SK-N-SH treated with all-trans-retinoic acid at 6 μM for 48 hours (cell line): ENCODE data around the gene SGCA.

Source experiments
- ATAC-seq: fragments of 200-7000 bp; cut with Tn5 transposase; 3 replicates; pipeline ENCODE4 v1.9.1; 2020; ENCODE audit warnings: mild to moderate bottlenecking, moderate library complexity
- ARNTL ChIP-seq: fragments of 450-650 bp; formaldehyde crosslinking; IDR thresholded peaks from 2 replicates; pipeline ENCODE4 v1.5.0; 2020; ENCODE audit warnings: low read depth, mild to moderate bottlenecking, moderate library complexity, borderline replicate concordance
- BACH2 ChIP-seq: fragments of 250-450 bp; sonication (Bioruptor Pico); IDR thresholded peaks from 2 replicates; pipeline ENCODE4 v1.9.0; 2021; ENCODE audit warnings: mild to moderate bottlenecking, borderline replicate concordance
- CSDC2 ChIP-seq: fragments of 250-450 bp; sonication (Bioruptor Pico); IDR thresholded peaks from 2 replicates; pipeline ENCODE4 v1.5.0; 2020; ENCODE audit warnings: mild to moderate bottlenecking, moderate library complexity
- ESRRG ChIP-seq: fragments of 250-450 bp; sonication (Bioruptor Pico); IDR thresholded peaks from 2 replicates; pipeline ENCODE4 v1.6.1; 2021; ENCODE audit warnings: mild to moderate bottlenecking
- GLIS3 ChIP-seq: fragments of 250-450 bp; sonication (Bioruptor Pico); IDR thresholded peaks from 2 replicates; pipeline ENCODE4 v1.5.0; 2020; ENCODE audit warnings: mild to moderate bottlenecking, moderate library complexity
- ISL1 ChIP-seq: fragments of 250-450 bp; sonication (Bioruptor Pico); IDR thresholded peaks from 2 replicates; pipeline ENCODE4 v2.1.2; 2022; ENCODE audit warnings: mild to moderate bottlenecking, moderate library complexity
- RARB ChIP-seq: fragments of 250-450 bp; sonication (Bioruptor Pico); IDR thresholded peaks from 2 replicates; pipeline ENCODE4 v1.8.0; 2021; ENCODE audit warnings: mild to moderate bottlenecking, moderate library complexity
- SNAI2 ChIP-seq: fragments of 250-450 bp; sonication (Bioruptor Pico); IDR thresholded peaks from 2 replicates; pipeline ENCODE4 v1.5.0; 2020; ENCODE audit warnings: mild to moderate bottlenecking, moderate library complexity
- TOX ChIP-seq: fragments of 250-450 bp; sonication (Bioruptor Pico); IDR thresholded peaks from 2 replicates; pipeline ENCODE4 v1.8.0; 2021; ENCODE audit warnings: mild to moderate bottlenecking, moderate library complexity, borderline replicate concordance
- ZC3H10 ChIP-seq: fragments of 250-450 bp; sonication (Bioruptor Pico); IDR thresholded peaks from 2 replicates; pipeline ENCODE4 v1.5.1; 2021; ENCODE audit warnings: mild to moderate bottlenecking, moderate library complexity
- ZFP3 ChIP-seq: fragments of 250-450 bp; sonication (Bioruptor Pico); IDR thresholded peaks from 2 replicates; pipeline ENCODE4 v1.5.0; 2020; ENCODE audit warnings: mild to moderate bottlenecking, moderate library complexity
- ZFP30 ChIP-seq: fragments of 450-650 bp; formaldehyde crosslinking; IDR thresholded peaks from 2 replicates; pipeline ENCODE4 v1.5.0; 2022; ENCODE audit warnings: mild to moderate bottlenecking, moderate library complexity
- ZNF565 ChIP-seq: fragments of 450-650 bp; formaldehyde crosslinking; conservative IDR thresholded peaks from 2 replicates; pipeline ENCODE4 v1.5.0; 2020; ENCODE audit warnings: low read depth, mild to moderate bottlenecking, moderate library complexity
- ZNF70 ChIP-seq: fragments of 450-650 bp; formaldehyde crosslinking; IDR thresholded peaks from 2 replicates; pipeline ENCODE4 v1.5.0; 2020; ENCODE audit warnings: mild to moderate bottlenecking, moderate library complexity
- ZNF8 ChIP-seq: fragments of 450-650 bp; formaldehyde crosslinking; IDR thresholded peaks from 2 replicates; pipeline ENCODE4 v1.5.0; 2020; ENCODE audit warnings: mild to moderate bottlenecking, moderate library complexity
- TF ChIP-seq, protein P1 (sequence below): fragments of 250-450 bp; sonication (Bioruptor Pico); IDR thresholded peaks from 2 replicates; pipeline ENCODE4 v1.8.0; 2021; ENCODE audit warnings: low read depth, mild to moderate bottlenecking, moderate library complexity, borderline replicate concordance
- TF ChIP-seq, protein P2 (sequence below): fragments of 250-450 bp; sonication (Bioruptor Pico); IDR thresholded peaks from 2 replicates; pipeline ENCODE4 v1.5.0; 2020; ENCODE audit warnings: mild to moderate bottlenecking, moderate library complexity
- TF ChIP-seq, protein P3 (sequence below): fragments of 250-450 bp; sonication (Bioruptor Pico); IDR thresholded peaks from 2 replicates; pipeline ENCODE4 v1.5.1; 2021; ENCODE audit warnings: mild to moderate bottlenecking, moderate library complexity

Gene SGCA

DNA sequence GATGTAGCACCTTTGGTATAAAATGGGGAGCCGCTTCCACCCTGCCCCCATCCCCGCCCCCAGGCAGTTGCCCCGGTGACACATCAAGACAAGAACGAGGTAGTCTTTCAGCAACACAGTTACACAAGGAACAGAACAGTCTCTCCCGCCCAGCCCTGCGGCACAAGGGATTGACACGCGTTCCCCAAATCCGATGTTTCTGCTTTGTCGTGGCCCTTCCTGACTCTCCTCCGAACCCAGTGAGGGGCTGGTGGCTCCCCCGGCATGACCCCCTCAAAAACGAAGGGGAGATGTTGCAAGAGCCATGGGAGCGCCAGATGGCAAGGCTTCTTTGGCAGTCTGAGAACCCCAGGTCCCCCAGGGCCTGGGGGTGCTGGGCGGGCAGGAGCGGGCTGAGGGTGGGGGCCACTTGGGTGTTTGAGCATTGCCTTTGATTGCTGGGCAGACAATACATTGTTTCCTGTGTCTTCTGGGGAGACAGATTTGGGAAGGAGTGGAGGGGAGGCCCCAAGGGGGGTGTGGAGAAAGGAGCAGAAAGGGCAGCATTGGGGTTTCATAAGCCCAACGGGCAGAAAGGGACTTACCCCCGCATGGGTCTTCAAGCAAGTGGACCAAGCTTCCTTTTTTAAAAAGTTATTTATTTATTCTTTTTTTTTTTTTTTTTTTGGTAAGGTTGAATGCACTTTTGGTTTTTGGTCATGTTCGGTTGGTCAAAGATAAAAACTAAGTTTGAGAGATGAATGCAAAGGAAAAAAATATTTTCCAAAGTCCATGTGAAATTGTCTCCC lies 19.0 kb downstream of the SGCA start (continued):
- TF ChIP-seq, protein P1, sequence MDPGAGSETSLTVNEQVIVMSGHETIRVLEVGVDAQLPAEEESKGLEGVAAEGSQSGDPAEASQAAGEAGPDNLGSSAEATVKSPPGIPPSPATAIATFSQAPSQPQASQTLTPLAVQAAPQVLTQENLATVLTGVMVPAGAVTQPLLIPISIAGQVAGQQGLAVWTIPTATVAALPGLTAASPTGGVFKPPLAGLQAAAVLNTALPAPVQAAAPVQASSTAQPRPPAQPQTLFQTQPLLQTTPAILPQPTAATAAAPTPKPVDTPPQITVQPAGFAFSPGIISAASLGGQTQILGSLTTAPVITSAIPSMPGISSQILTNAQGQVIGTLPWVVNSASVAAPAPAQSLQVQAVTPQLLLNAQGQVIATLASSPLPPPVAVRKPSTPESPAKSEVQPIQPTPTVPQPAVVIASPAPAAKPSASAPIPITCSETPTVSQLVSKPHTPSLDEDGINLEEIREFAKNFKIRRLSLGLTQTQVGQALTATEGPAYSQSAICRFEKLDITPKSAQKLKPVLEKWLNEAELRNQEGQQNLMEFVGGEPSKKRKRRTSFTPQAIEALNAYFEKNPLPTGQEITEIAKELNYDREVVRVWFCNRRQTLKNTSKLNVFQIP (CRISPR knock-in tag), result no peak
- TF ChIP-seq, protein P2, sequence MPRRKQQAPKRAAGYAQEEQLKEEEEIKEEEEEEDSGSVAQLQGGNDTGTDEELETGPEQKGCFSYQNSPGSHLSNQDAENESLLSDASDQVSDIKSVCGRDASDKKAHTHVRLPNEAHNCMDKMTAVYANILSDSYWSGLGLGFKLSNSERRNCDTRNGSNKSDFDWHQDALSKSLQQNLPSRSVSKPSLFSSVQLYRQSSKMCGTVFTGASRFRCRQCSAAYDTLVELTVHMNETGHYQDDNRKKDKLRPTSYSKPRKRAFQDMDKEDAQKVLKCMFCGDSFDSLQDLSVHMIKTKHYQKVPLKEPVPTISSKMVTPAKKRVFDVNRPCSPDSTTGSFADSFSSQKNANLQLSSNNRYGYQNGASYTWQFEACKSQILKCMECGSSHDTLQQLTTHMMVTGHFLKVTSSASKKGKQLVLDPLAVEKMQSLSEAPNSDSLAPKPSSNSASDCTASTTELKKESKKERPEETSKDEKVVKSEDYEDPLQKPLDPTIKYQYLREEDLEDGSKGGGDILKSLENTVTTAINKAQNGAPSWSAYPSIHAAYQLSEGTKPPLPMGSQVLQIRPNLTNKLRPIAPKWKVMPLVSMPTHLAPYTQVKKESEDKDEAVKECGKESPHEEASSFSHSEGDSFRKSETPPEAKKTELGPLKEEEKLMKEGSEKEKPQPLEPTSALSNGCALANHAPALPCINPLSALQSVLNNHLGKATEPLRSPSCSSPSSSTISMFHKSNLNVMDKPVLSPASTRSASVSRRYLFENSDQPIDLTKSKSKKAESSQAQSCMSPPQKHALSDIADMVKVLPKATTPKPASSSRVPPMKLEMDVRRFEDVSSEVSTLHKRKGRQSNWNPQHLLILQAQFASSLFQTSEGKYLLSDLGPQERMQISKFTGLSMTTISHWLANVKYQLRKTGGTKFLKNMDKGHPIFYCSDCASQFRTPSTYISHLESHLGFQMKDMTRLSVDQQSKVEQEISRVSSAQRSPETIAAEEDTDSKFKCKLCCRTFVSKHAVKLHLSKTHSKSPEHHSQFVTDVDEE (CRISPR knock-in tag), result no peak
- no peak for TF ChIP-seq TOX (CRISPR knock-in tag)
- no peak for TF ChIP-seq GLIS3
- no peak for TF ChIP-seq ARNTL

DNA sequence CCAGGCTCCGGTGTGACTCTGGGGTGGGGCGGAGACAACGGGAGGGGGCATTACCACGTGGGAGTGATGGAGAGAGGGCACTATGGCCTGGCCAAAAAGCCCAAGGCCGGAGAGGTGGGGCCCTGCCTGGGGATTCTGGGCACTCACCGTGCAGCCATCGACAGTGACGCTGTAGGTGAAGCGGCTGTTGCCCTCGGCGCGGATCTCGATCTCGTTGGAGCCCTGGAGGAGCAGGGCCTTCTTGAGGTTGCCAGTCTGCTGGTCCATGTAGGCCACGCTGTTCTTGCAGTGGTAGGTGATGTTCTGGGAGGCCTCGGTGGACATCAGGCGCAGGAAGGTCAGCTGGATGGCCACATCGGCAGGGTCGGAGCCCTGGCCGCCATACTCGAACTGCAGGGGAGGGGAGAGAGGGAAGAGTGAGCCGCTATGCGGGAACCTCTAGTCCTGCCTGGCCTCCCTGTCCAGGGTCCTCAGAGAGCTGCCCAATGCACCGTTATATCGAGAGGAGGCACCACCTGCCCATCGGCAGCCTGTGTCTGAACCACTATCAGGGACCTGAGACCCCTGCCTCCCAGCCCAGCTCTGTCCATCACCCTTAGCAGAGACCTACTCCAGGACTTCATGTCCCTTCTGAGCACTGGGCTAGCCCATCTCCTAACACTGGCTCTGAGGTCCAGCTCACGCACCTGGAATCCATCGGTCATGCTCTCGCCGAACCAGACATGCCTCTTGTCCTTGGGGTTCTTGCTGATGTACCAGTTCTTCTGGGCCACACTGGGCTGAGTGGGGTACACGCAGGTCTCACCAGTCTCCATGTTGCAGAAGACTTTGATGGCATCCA lies 20.0 kb downstream of the SGCA start:
- TF ChIP-seq CSDC2 (CRISPR knock-in tag), result no peak
- no peak for ATAC-seq

DNA sequence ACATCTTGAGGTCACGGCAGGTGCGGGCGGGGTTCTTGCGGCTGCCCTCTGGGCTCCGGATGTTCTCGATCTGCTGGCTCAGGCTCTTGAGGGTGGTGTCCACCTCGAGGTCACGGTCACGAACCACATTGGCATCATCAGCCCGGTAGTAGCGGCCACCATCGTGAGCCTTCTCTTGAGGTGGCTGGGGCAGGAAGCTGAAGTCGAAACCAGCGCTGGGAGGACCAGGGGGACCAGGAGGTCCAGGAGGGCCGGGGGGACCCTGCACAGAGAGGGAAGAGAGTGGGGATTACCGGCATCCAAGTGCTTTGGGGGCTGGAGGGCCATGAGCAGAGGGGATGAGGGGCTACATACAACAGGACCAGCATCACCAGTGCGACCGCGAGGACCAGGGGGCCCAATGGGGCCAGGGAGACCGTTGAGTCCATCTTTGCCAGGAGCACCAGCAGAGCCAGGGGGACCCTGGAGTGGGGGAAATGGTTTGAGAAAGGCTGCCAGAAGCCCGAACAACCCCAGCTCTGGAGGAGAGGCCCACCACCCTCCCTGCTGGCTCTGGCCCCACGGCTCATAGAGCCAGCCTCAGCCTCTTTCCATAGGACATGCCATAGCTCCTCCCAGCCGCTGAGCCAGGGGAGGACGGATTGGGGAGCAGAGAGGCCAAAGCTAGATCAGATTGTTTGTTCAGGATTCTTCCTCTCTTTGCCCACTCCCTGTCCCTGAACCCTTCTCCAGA lies 21.0 kb downstream of the SGCA start:
- no peak for TF ChIP-seq RARB (CRISPR knock-in tag)
- TF ChIP-seq, protein P3, sequence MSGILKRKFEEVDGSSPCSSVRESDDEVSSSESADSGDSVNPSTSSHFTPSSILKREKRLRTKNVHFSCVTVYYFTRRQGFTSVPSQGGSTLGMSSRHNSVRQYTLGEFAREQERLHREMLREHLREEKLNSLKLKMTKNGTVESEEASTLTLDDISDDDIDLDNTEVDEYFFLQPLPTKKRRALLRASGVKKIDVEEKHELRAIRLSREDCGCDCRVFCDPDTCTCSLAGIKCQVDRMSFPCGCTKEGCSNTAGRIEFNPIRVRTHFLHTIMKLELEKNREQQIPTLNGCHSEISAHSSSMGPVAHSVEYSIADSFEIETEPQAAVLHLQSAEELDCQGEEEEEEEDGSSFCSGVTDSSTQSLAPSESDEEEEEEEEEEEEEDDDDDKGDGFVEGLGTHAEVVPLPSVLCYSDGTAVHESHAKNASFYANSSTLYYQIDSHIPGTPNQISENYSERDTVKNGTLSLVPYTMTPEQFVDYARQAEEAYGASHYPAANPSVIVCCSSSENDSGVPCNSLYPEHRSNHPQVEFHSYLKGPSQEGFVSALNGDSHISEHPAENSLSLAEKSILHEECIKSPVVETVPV, result no peak
- TF ChIP-seq ISL1, result no peak
- TF ChIP-seq ZNF565 (CRISPR knock-in tag), result no peak
- no peak for TF ChIP-seq ZNF8 (CRISPR knock-in tag)
- TF ChIP-seq SNAI2, result no peak
- TF ChIP-seq ZNF70, result no peak
- no peak for TF ChIP-seq GLIS3
- no peak for ATAC-seq

DNA sequence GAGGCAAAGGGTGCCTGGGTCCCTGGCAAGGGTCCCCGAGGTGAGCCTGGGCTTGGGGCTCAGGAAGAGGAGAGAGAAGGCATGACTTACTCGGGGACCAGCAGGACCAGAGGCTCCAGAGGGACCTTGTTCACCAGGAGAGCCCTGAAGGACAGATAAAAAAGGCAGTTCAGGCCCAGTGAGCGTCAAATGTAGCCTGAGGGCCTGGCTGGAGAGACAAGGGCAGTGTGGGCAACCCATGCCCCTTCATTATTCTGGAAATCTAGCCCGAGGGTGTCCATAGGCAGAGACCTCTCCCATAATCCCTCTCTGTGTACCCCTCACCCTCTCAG lies 21.6 kb downstream of the SGCA start:
- TF ChIP-seq ZC3H10 (CRISPR knock-in tag) (no peak), ZFP30 (CRISPR knock-in tag) (no peak), GLIS3 (no peak), ZFP3 (CRISPR knock-in tag) (no peak), BACH2 (no peak), ESRRG (no peak), CSDC2 (CRISPR knock-in tag) (no peak), ZNF70 (no peak), ZNF8 (CRISPR knock-in tag) (no peak), RARB (CRISPR knock-in tag) (no peak)
- TF ChIP-seq, protein P2 (CRISPR knock-in tag), result no peak
- TF ChIP-seq, protein P3, result no peak
- ATAC-seq, result no peak
